ENCODE measurements around the gene ACAT2. TPM values are rescaled to one million over a fixed set of nuclear protein-coding genes. Genes with fewer than 3 reads are reported as not detected.
"Not testable (repeated sequence)": the region's sequence is repeated elsewhere in the genome, so short reads cannot be mapped to it uniquely, and the experiment has no call there.

The ACAT2 gene
- 10 to 100 TPM in 2 of 3 donors, 1 to 10 TPM in 1; 9.9 to 18.8 (median 16.9) TPM for polyA plus RNA-seq

GRCh38 chr6:159761873-159762680, at the start of gene ACAT2:
Gene ACAT2 (plus strand): TSS chr6:159762045. CDS start chr6:159762088, 43 bp downstream.
- 0 to 1% (median 0%) methylated on average over 39 to 76 of the region's 76 CpGs for WGBS, 3 donors
- peak within 1 kb of the TSS; percentile 44 for H3K27ac ChIP-seq (ENCODE audit: low read depth, low read length)

DNA sequence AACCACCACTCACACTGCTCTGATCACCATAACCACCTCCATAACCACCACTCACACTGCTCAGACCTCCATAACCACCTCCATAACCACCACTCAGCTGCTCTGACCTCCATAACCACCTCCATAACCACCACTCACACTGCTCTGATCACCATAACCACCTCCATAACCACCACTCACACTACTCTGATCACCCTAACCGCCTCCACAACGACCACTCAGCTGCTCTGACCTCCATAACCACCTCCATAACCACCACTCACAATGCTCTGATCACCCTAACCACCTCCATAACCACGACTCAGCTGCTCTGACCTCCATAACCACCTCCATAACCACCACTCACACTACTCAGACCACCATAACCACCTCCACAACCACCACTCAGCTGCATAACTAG, 49.5 kb upstream of the ACAT2 start:
- not testable (repeated sequence) for H3K27ac ChIP-seq (ENCODE audit: low read depth, low read length)
- WGBS, 3 donors: 87 to 95% (median 94%) methylated on average over 3 of the region's 3 CpGs

DNA sequence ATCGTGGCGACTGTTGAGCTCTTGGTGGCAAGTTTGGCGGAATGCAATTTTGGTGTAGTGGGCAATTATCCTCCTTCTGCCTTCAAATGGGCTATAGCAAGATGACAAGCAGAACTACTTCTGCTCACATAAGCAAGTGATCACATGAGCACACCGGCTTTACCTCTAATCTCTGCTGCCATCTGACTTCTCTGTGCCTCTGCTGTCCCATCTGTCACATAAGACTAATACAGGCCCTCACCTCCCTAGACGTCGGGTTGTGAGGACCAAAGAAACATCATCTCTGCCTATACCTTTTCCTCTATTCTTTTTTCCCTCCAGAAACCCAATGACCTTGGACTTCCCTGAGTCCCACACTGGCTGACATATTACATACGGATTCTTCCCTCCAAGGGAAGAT, 47.9 kb upstream of the ACAT2 start:
- WGBS, 3 donors: 71 to 96% (median 92%) methylated on average over 7 of the region's 7 CpGs
- H3K27ac ChIP-seq (ENCODE audit: low read depth, low read length): no peak overlapping the region

DNA sequence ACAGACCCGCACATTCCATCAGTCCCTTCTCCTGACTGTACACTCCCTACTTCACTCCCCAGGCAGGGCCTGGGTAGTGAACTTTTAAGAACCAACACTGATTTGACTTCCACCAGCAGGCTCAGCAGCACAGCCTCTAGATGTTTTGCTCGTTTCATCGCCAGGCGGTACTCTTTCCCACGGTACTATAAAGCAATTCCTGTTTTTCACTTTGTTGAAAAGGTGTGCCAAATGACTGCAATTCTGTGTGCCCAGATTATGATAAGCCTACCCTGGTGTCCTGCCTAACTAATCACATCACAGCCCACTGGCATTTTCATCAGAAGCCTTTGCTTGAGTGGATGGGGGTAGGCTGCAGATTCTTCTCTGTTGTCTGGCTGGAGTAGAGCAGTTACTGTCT, 47.4 kb upstream of the ACAT2 start:
- WGBS, 3 donors: 36 to 77% (median 61%) methylated on average over 5 of the region's 5 CpGs
- no peak overlapping the region for H3K27ac ChIP-seq (ENCODE audit: low read depth, low read length)

- WGBS, 3 donors: 63 to 81% (median 65%) methylated on average over 3 of the region's 3 CpGs
- H3K27ac ChIP-seq (ENCODE audit: low read depth, low read length): no peak overlapping the region
Observed at GRCh38 chr6:159715166-159715565, 46.7 kb upstream of the ACAT2 start.

DNA sequence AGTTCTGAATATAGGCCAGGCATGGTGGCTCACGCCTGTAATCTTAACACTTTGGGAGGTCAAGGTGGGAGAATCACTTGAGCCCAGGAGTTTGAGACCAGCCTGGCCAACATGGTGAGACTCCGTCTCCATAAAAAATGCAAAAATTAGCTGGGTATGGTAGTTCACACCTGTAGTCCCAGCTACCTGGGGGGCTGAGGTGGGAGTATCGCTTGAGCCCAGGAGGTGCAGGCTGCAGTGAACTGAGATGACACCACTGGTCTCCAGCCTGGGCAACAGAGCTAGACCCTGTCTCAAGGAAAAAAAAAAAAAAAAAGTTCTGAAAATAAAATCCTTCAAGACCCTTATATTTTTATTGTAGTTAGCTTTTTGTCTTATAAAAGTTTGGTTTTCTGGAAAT, 46.2 kb upstream of the ACAT2 start:
- H3K27ac ChIP-seq (ENCODE audit: low read depth, low read length): no peak overlapping the region
- WGBS, 3 donors: 93 to 98% (median 94%) methylated on average over 3 of the region's 3 CpGs

- H3K27ac ChIP-seq (ENCODE audit: low read depth, low read length): peak overlapping the region; percentile 91
- WGBS, 3 donors: 44 to 62% (median 45%) methylated on average over 5 of the region's 5 CpGs
Observed at GRCh38 chr6:159716247-159717096, 45.4 kb upstream of the ACAT2 start.

DNA sequence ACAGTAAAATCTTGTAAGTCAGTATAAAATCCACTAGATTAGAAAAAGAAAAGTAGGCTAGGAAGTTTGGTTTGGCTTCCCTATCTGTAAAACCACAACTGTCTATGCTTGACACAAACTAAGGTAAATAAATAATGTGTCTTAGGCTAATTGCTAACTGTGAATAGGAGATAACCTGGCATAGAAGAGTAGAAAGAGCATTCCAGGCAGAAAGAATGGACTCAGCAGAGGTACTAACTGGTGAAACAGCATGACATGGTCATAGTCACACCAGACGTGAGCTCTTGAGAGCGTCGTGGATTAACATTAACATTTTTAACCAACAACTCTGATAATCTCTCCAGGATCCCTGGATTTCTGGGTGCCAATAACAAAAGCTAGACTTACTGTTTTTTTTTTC, 43.2 kb upstream of the ACAT2 start:
- H3K27ac ChIP-seq (ENCODE audit: low read depth, low read length): no peak overlapping the region
- WGBS, 3 donors: 69 to 86% (median 74%) methylated on average over 3 of the region's 3 CpGs

- H3K27ac ChIP-seq (ENCODE audit: low read depth, low read length): no peak overlapping the region
- 95 to 99% (median 98%) methylated on average over 7 of the region's 7 CpGs for WGBS, 3 donors
Observed at GRCh38 chr6:159719287-159719686, 42.6 kb upstream of the ACAT2 start.

- no peak overlapping the region for H3K27ac ChIP-seq (ENCODE audit: low read depth, low read length)
- 51 to 76% (median 71%) methylated on average over 7 of the region's 7 CpGs for WGBS, 3 donors
Observed at GRCh38 chr6:159720708-159721107, 41.1 kb upstream of the ACAT2 start.

DNA sequence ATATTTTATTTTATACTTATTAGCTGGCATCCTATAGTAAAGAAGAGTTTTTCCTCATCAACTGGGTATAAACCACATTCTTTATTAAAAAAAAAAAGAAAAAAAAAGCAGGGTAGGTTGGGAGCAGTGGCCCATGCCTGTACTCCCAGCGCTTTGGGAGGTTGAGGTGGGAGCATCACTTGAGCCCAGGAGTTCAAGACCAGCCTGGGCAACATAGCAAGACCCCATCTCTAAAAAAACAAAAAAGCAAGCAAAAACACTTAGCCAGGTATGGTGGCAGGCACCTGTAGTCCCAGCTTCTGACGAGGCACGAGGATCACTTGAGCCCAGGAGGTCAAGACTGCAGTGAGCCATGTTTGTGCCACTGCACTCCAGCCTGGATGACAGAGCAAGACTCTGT, 39.9 kb upstream of the ACAT2 start:
- WGBS, 3 donors: 95 to 99% (median 98%) methylated on average over 3 of the region's 3 CpGs

DNA sequence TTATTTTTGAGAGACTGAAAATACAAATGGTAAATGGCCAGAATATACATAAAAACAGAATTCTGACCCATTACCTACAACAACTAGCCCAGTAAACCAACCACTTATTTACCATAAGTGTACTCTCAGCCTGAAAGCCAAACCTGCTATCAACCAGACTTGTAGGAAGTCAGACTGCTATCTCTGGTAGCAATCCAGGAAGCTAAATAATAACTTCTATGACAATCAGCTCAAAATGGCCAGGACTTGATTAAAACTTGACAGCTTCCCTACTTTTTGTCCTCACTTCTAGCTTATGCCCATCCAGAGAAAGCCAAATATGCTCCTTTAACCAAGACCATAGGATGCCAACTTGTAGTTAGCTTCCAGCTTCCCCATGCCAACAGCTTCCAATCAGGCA, 39.2 kb upstream of the ACAT2 start:
- H3K27ac ChIP-seq (ENCODE audit: low read depth, low read length): no peak overlapping the region

More for the DNA sequence above, 39.9 kb upstream of the ACAT2 start:
- not testable (repeated sequence) for H3K27ac ChIP-seq (ENCODE audit: low read depth, low read length)

DNA sequence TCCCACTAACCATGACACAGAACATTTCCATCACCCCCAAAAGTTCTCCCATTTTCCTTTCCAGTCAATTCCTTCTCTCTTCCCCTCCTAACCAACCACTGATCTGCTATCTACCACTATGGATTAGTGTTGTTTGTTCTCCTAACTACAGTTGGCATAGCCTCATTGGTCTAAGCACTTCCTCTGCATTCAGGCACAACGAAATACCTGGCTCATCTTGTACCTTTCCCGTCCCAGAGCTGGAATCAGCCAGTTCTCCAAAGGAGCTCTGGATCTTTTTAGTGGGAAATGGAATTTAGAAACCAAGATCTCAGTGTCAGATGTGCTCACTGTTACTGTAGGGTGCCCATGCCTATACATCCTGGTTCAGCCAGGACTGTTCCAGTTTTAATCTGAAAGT, 38.6 kb upstream of the ACAT2 start:
- 87 to 98% (median 95%) methylated on average over 2 of the region's 2 CpGs for WGBS, 3 donors
- H3K27ac ChIP-seq (ENCODE audit: low read depth, low read length): no peak overlapping the region

DNA sequence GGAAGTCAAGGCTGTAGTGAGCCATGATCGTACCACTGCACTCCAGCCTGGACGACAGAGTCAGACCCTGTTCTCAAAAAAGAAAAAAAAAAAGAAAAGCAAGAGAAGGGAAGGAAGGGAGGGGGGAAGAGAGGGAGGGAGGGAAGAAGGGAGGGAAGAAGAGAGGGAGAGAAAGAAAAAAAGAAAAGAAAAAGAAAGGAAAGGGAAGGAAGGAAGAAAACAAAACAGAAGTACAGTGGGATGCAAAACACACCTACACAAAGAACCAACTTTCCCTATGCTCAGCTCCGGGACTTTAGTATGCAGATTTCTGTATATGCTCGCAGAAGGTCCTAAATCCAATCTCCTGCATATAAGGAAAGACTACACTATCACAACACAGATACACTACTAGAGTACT, 37.1 kb upstream of the ACAT2 start:
- no peak overlapping the region for H3K27ac ChIP-seq (ENCODE audit: low read depth, low read length)
- WGBS, 3 donors: 92 to 94% (median 93%) methylated on average over 4 of the region's 4 CpGs

DNA sequence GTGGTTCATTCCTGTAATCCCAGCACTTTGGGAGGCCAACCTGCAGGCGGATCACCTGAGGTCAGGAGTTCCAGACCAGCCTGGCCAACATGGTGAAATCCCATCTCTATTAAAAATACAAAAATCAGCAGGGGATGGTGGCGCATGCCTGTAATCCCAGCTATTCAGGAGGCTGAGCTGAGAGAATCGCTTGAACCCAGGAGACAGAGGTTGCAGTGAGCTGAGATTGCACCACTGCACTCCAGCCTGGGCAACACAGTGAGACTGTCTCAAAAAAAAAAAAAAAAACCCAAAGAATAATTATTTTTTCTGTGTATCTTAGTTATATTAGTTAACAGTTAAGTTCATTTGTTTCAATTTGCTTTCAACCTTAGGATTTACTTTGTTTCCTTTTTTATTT, 36.6 kb upstream of the ACAT2 start:
- WGBS, 3 donors: 93 to 97% (median 95%) methylated on average over 3 of the region's 3 CpGs
- H3K27ac ChIP-seq (ENCODE audit: low read depth, low read length): not testable (repeated sequence)

GRCh38 chr6:159726255-159726917, 35.5 kb upstream of the ACAT2 start:
- peak overlapping the region; percentile 98 for H3K27ac ChIP-seq (ENCODE audit: low read depth, low read length)
- 1% methylated on average over 30 of the region's 30 CpGs for WGBS, 3 donors

- peak within 1 kb of the TSS; percentile 98 for H3K27ac ChIP-seq (ENCODE audit: low read depth, low read length)
- 0% methylated on average over 81 to 93 of the region's 93 CpGs for WGBS, 3 donors
Observed at GRCh38 chr6:159726918-159727716, 34.7 kb upstream of the ACAT2 start, which contains the start of gene WTAP. Gene WTAP (plus strand): TSS chr6:159727506. CDS start chr6:159736266, 8,760 bp downstream.

Measured in adipose tissue (tissue), 3 donors.